ENCODE measurements around the gene APP.

- TF ChIP-seq EZH2 (IDR thresholded peaks at IDR 0.05; ENCODE audit: borderline replicate concordance, low read depth, low read length, severe bottlenecking) (no peak), CTCF (IDR thresholded peaks at IDR 0.05; ENCODE audit: borderline replicate concordance, extremely low read depth, low read length, poor library complexity, severe bottlenecking) (no peak)
Measured at GRCh38 chr21:25942135-25942534, 228.4 kb downstream of the APP start.
